Left ventricle myocardium inferior (tissue), 1 donor: ENCODE data around the gene MRPS2. TPM values are rescaled to one million over a fixed set of nuclear protein-coding genes. Genes with fewer than 3 reads are reported as not detected.
"Not testable (repeated sequence)": the region's sequence is repeated elsewhere in the genome, so short reads cannot be mapped to it uniquely, and the experiment has no call there.

Experiments used
- DNase-seq: peaks from one replicate; pipeline ENCODE4 v3.0.0-alpha.2; 2020
- H3K27ac ChIP-seq: fragments of 200-600 bp; replicated peaks from 2 replicates; pipeline ENCODE4 v1.8.0; 2021
- H3K27me3 ChIP-seq: fragments of 200-600 bp; 2 replicates; pipeline ENCODE4 v1.8.0; 2021; ENCODE audit warnings: low read depth
- H3K36me3 ChIP-seq: fragments of 200-600 bp; 2 replicates; pipeline ENCODE4 v1.8.0; 2021
- H3K4me1 ChIP-seq: fragments of 200-600 bp; 2 replicates; pipeline ENCODE4 v1.8.0; 2021
- H3K4me3 ChIP-seq: fragments of 200-600 bp; 2 replicates; pipeline ENCODE4 v1.8.0; 2021; ENCODE audit warnings: mild to moderate bottlenecking, moderate library complexity
- H3K9me3 ChIP-seq: fragments of 200-600 bp; replicated peaks from 2 replicates; pipeline ENCODE4 v1.8.0; 2021
- CTCF ChIP-seq: fragments of 200-600 bp; IDR thresholded peaks from 2 replicates; pipeline ENCODE4 v1.8.0; 2021; ENCODE audit warnings: antibody characterized with exemption, mild to moderate bottlenecking, borderline replicate concordance
- intact Hi-C: fragments of 100-400 bp; cut with micrococcal nuclease; formaldehyde crosslinking; loops from one replicate; pipeline ENCODE4 v1.11.0; 2022
- total RNA-seq: library from RNA; stranded (reverse); fragmentation: NEBNext Ultra II Directional; extraction: Animal tissue kit (Norgen Biotek cat#: 25700); gene quantifications from one replicate; pipeline ENCODE4 v1.2.1, GENCODE V29; 2021
- donor health status: DM: no; HTN: yes; CAD: no; lungs with severe emphysema.

Gene MRPS2
- total RNA-seq, 1 donor from 2014 or later, result 42.6 TPM

- H3K4me3 ChIP-seq, result no peak overlapping the region
- H3K9me3 ChIP-seq, result no peaks in the 10 kb centered on the region
- H3K27me3 ChIP-seq, result peaks cover 73% of the 10 kb centered on the region
- intact Hi-C loops, result no loop called here
- TF ChIP-seq CTCF, result no peak
- no peak for DNase-seq
- no peaks in the 10 kb centered on the region for H3K4me1 ChIP-seq
- H3K27ac ChIP-seq, result no peak overlapping the region
- H3K36me3 ChIP-seq, result no peaks in the 10 kb centered on the region
Measured at GRCh38 chr9:135524130-135524861, 23.8 kb downstream of the MRPS2 start.

- DNase-seq, result no peak
- no peak for TF ChIP-seq CTCF
- H3K27me3 ChIP-seq, result peaks cover 77% of the 10 kb centered on the region
- intact Hi-C loops, result no loop called here
- H3K9me3 ChIP-seq, result no peaks in the 10 kb centered on the region
- H3K4me3 ChIP-seq, result no peak overlapping the region
- H3K36me3 ChIP-seq, result no peaks in the 10 kb centered on the region
- H3K4me1 ChIP-seq, result no peaks in the 10 kb centered on the region
- no peak overlapping the region for H3K27ac ChIP-seq
Measured at GRCh38 chr9:135525241-135526088, 25.0 kb downstream of the MRPS2 start.

GRCh38 chr9:135526089-135526729, 25.7 kb downstream of the MRPS2 start:
- Histone ChIP-seq H3K4me3 (no peak overlapping the region), H3K27me3 (peaks cover 80% of the 10 kb centered on the region), H3K4me1 (no peaks in the 10 kb centered on the region), H3K36me3 (no peaks in the 10 kb centered on the region), H3K27ac (no peak overlapping the region), H3K9me3 (no peaks in the 10 kb centered on the region)
- no peak for TF ChIP-seq CTCF
- intact Hi-C loops, result no loop called here
- DNase-seq, result no peak

GRCh38 chr9:135526730-135527571, 26.5 kb downstream of the MRPS2 start:
- no peak for TF ChIP-seq CTCF
- intact Hi-C loops, result no loop called here
- peaks cover 80% of the 10 kb centered on the region for H3K27me3 ChIP-seq

GRCh38 chr9:135528842-135529435, 28.5 kb downstream of the MRPS2 start:
- intact Hi-C loops, H3K4me3 ChIP-seq, DNase-seq, H3K9me3 ChIP-seq, H3K27ac ChIP-seq, H3K4me1 ChIP-seq, H3K36me3 ChIP-seq: not testable (repeated sequence)
- H3K27me3 ChIP-seq, result peaks cover 76% of the 10 kb centered on the region

More at GRCh38 chr9:135526730-135527571, 26.5 kb downstream of the MRPS2 start:
- no peak for DNase-seq
- Histone ChIP-seq H3K4me1 (no peaks in the 10 kb centered on the region), H3K9me3 (no peaks in the 10 kb centered on the region), H3K36me3 (no peaks in the 10 kb centered on the region), H3K4me3 (no peak overlapping the region), H3K27ac (no peak overlapping the region)
